ENCODE measurements around the gene LECT2. TPM values are rescaled to one million over a fixed set of nuclear protein-coding genes. Genes with fewer than 3 reads are reported as not detected.

LECT2 gene
- total RNA-seq, 1 experiment from 2014 or later: not detected

DNA sequence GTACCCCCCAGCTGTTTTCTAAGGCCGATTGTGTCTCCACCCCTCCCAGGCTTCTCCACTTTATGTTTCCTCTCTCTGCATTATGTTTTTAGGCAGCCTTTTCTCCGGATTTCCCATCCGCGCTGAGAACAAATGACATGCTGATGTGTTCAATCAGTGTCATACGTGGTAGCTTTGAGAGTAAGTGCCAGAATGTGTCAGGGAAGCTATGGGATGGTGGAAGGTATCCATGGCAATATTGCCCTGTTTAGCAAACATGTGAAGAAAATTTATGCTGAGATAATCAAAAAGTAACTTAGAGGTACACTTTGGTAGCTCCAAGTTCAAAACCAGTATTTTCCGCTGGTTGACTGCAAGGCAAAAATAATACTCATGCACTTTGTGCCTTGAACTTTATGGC is 36.6 kb upstream of the LECT2 start:
- Histone ChIP-seq H3K4me3 (replicated peaks in 1 of 2; ENCODE audit: low read depth in 1 of 2, low read length in 2 of 2) (no peak overlapping the region), H3K9me3 (ENCODE audit: control insufficient read depth in 1 of 2, insufficient read depth in 1 of 2, low read depth in 1 of 2, low read length in 2 of 2) (no peaks in the 10 kb centered on the region), H3K27ac (ENCODE audit: low read depth, low read length) (no peak overlapping the region), H3K4me1 (ENCODE audit: control insufficient read depth in 1 of 2, insufficient read depth in 2 of 2, low read length in 2 of 2) (no peaks in the 10 kb centered on the region), H3K4me2 (ENCODE audit: low read length) (no peak overlapping the region), H3K9me2 (ENCODE audit: insufficient read depth) (no peaks in the 10 kb centered on the region), H3K36me3 (ENCODE audit: control insufficient read depth in 1 of 2, insufficient read depth in 2 of 2, low read length in 2 of 2) (no peaks in the 10 kb centered on the region), H3K9ac (ENCODE audit: low read length) (no peak overlapping the region), H4K20me1 (ENCODE audit: insufficient read depth) (no peaks in the 10 kb centered on the region), H3K79me2 (ENCODE audit: insufficient read depth, low read length) (no peaks in the 10 kb centered on the region), H2AFZ (ENCODE audit: low read depth, low read length, poor library complexity, severe bottlenecking) (no peak overlapping the region), H3K27me3 (ENCODE audit: insufficient read depth, low read length) (peaks cover 50% of the 10 kb centered on the region; the same call in 1 of the 2 replicates)
- ChIA-PET POLR2A (no interaction called here), CTCF (no interaction called here), RAD21 (ENCODE audit: low non-redundant PET in 1 of 2, low total read pairs in 2 of 2, uncharacterized antibody in 2 of 2, unreplicated experiment in 2 of 2) (no interaction called here)
- intact Hi-C loops (cut with micrococcal nuclease): no loop called here
- no TSS peak for BruUV-seq (replicated peaks)
- no peak for ATAC-seq
- no peak for DNase-seq (ENCODE audit: low read depth, low spot score)
- no peak for TF ChIP-seq ZFX (IDR thresholded peaks at IDR 0.05)
- TF ChIP-seq EGR1 (IDR thresholded peaks at IDR 0.05; ENCODE audit: low read depth): no peak
- TF ChIP-seq RAD21 (IDR thresholded peaks at IDR 0.05; ENCODE audit: low read depth): no peak
- no peak for TF ChIP-seq YY1 (IDR thresholded peaks at IDR 0.05; ENCODE audit: extremely low read depth, insufficient replicate concordance, low read depth, low read length)
- no peak for TF ChIP-seq SIN3A (IDR thresholded peaks at IDR 0.05; ENCODE audit: low read depth)
- no peak for TF ChIP-seq TCF7L2 (IDR thresholded peaks at IDR 0.05; ENCODE audit: borderline replicate concordance, extremely low read depth, insufficient read depth, insufficient read length)
- TF ChIP-seq, protein P1, sequence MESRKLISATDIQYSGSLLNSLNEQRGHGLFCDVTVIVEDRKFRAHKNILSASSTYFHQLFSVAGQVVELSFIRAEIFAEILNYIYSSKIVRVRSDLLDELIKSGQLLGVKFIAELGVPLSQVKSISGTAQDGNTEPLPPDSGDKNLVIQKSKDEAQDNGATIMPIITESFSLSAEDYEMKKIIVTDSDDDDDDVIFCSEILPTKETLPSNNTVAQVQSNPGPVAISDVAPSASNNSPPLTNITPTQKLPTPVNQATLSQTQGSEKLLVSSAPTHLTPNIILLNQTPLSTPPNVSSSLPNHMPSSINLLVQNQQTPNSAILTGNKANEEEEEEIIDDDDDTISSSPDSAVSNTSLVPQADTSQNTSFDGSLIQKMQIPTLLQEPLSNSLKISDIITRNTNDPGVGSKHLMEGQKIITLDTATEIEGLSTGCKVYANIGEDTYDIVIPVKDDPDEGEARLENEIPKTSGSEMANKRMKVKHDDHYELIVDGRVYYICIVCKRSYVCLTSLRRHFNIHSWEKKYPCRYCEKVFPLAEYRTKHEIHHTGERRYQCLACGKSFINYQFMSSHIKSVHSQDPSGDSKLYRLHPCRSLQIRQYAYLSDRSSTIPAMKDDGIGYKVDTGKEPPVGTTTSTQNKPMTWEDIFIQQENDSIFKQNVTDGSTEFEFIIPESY (IDR thresholded peaks at IDR 0.05; ENCODE audit: extremely low read depth, insufficient replicate concordance, low read length): no peak
- no peak for TF ChIP-seq JUND (IDR thresholded peaks at IDR 0.05)
- no peak for TF ChIP-seq FOSL1 (IDR thresholded peaks at IDR 0.05; ENCODE audit: low read depth)
- no peak for TF ChIP-seq CBX3 (IDR thresholded peaks at IDR 0.05; ENCODE audit: low read depth)
- no peak for TF ChIP-seq EZH2phosphoT487 (IDR thresholded peaks at IDR 0.05; ENCODE audit: borderline replicate concordance)
- TF ChIP-seq POLR2AphosphoS5 (IDR thresholded peaks at IDR 0.05; ENCODE audit: low read depth, low read length): no peak

Data from HCT116 (cell line).